H9 (cell line): ENCODE measurements around the gene ITSN1. TPM values are rescaled to one million over a fixed set of nuclear protein-coding genes. Genes with fewer than 3 reads are reported as not detected.

Experiments used
- DNase-seq: peaks from one replicate; pipeline ENCODE4 v3.0.0-alpha.2; 2017
- H2AFZ ChIP-seq: one replicate; pipeline ENCODE4 v1.6.1; 2013; ENCODE audit warnings: mild to moderate bottlenecking, low read length, control low read depth, moderate library complexity
- H2AK5ac ChIP-seq: 2 replicates; pipeline ENCODE4 v1.6.1; 2013; ENCODE audit warnings: low read length, control low read depth, mixed read lengths; ENCODE audit not compliant: insufficient read length
- H2BK120ac ChIP-seq: one replicate; pipeline ENCODE4 v1.6.1; 2013; ENCODE audit warnings: low read depth, mild to moderate bottlenecking, low read length, control low read depth, inconsistent platforms; ENCODE audit not compliant: poor library complexity, severe bottlenecking
- H2BK12ac ChIP-seq: 2 replicates; pipeline ENCODE4 v1.6.1; 2013; ENCODE audit warnings: low read length, control low read depth, mixed read lengths, low read depth; ENCODE audit not compliant: insufficient read length
- H2BK15ac ChIP-seq: 2 replicates; pipeline ENCODE4 v1.6.1; 2013; ENCODE audit warnings: low read depth, low read length, control low read depth
- H2BK20ac ChIP-seq: one replicate; pipeline ENCODE4 v1.6.1; 2013; ENCODE audit warnings: low read depth, mild to moderate bottlenecking, low read length, control low read depth, inconsistent platforms; ENCODE audit not compliant: poor library complexity, severe bottlenecking
- H2BK5ac ChIP-seq: 2 replicates; pipeline ENCODE4 v1.6.1; 2013; ENCODE audit warnings: low read length, control low read depth, mixed read lengths; ENCODE audit not compliant: insufficient read length
- H3K14ac ChIP-seq: 2 replicates; pipeline ENCODE4 v1.6.1; 2013; ENCODE audit warnings: low read length, control low read depth; ENCODE audit not compliant: insufficient read depth
- H3K18ac ChIP-seq: 2 replicates; pipeline ENCODE4 v1.6.1; 2013; ENCODE audit warnings: low read depth, mild to moderate bottlenecking, mixed read lengths, low read length, control low read depth; ENCODE audit not compliant: insufficient read length
- H3K23ac ChIP-seq: 2 replicates; pipeline ENCODE4 v1.6.1; 2013; ENCODE audit warnings: low read length, control low read depth, mixed read lengths, low read depth; ENCODE audit not compliant: insufficient read length
- H3K23me2 ChIP-seq: 2 replicates; pipeline ENCODE4 v1.6.1; 2013; ENCODE audit warnings: low read depth, mild to moderate bottlenecking, mixed read lengths, low read length, control low read depth; ENCODE audit not compliant: insufficient read length, poor library complexity, severe bottlenecking
- H3K27ac ChIP-seq: 2 replicates; pipeline ENCODE4 v1.5.1; 2013; ENCODE audit warnings: low read length, control low read depth, mixed read lengths, low read depth; ENCODE audit not compliant: insufficient read length
- H3K27me3 ChIP-seq: 2 replicates; pipeline ENCODE4 v1.6.1; 2013; ENCODE audit warnings: low read length, control low read depth, inconsistent platforms; ENCODE audit not compliant: insufficient read depth
- H3K4ac ChIP-seq: 2 replicates; pipeline ENCODE4 v1.6.1; 2013; ENCODE audit warnings: low read depth, mild to moderate bottlenecking, control low read depth, inconsistent platforms, low read length, moderate library complexity
- H3K4me1 ChIP-seq: 2 replicates; pipeline ENCODE4 v1.6.1; 2013; ENCODE audit warnings: low read length, control low read depth, inconsistent platforms; ENCODE audit not compliant: insufficient read depth
- H3K4me2 ChIP-seq: 2 replicates; pipeline ENCODE4 v1.6.1; 2013; ENCODE audit warnings: low read length, control low read depth, mixed read lengths; ENCODE audit not compliant: insufficient read length, insufficient read depth
- H3K56ac ChIP-seq: 2 replicates; pipeline ENCODE4 v1.6.1; 2013; ENCODE audit warnings: low read depth, mild to moderate bottlenecking, mixed read lengths, low read length, control low read depth; ENCODE audit not compliant: insufficient read length
- H3K79me1 ChIP-seq: 2 replicates; pipeline ENCODE4 v1.6.1; 2013; ENCODE audit warnings: low read depth, mild to moderate bottlenecking, moderate library complexity, low read length, control low read depth, inconsistent platforms; ENCODE audit not compliant: insufficient read depth, poor library complexity, severe bottlenecking
- H3K79me2 ChIP-seq: 2 replicates; pipeline ENCODE4 v1.6.1; 2013; ENCODE audit warnings: low read length, control low read depth, inconsistent platforms; ENCODE audit not compliant: insufficient read depth
- H3K9ac ChIP-seq: 2 replicates; pipeline ENCODE4 v1.6.1; 2013; ENCODE audit warnings: low read length, control low read depth, mixed read lengths; ENCODE audit not compliant: insufficient read length; ENCODE audit errors: extremely low read depth
- H3K9me3 ChIP-seq: one replicate; pipeline ENCODE4 v1.6.1; 2013; ENCODE audit warnings: low read depth, low read length, inconsistent platforms; ENCODE audit not compliant: control insufficient read depth
- H3T11ph ChIP-seq: one replicate; pipeline ENCODE4 v1.6.1; 2013; ENCODE audit warnings: mild to moderate bottlenecking, low read length, control low read depth, inconsistent platforms
- H4K20me1 ChIP-seq: one replicate; pipeline ENCODE4 v1.6.1; 2013; ENCODE audit not compliant: control insufficient read depth, insufficient read length, insufficient read depth
- H4K5ac ChIP-seq: 2 replicates; pipeline ENCODE4 v1.6.1; 2013; ENCODE audit warnings: low read depth, mild to moderate bottlenecking, mixed read lengths, low read length, control low read depth; ENCODE audit not compliant: insufficient read length
- H4K8ac ChIP-seq: replicated peaks from 2 replicates; pipeline ENCODE4 v1.6.1; 2013; ENCODE audit warnings: low read length, control low read depth, mixed read lengths, low read depth; ENCODE audit not compliant: insufficient read length
- H4K91ac ChIP-seq: 2 replicates; pipeline ENCODE4 v1.6.1; 2013; ENCODE audit warnings: low read depth, mild to moderate bottlenecking, moderate library complexity, mixed read lengths, low read length, control low read depth; ENCODE audit not compliant: insufficient read length
- H3K27ac Mint-ChIP-seq, 3 experiments: 2 replicates in 2 of 3; 3 replicates in 1 of 3; pipeline ENCODE4 v1.8.0; 2020 to 2021; ENCODE audit warnings: mixed read lengths in 3 of 3, mild to moderate bottlenecking in 1 of 3, moderate library complexity in 1 of 3
- H3K27me3 Mint-ChIP-seq: 2 replicates; pipeline ENCODE4 v1.8.0; 2021; ENCODE audit warnings: low read depth, mild to moderate bottlenecking, moderate library complexity, mixed read lengths
- H3K36me3 Mint-ChIP-seq, 3 experiments: 2 replicates in 2 of 3; 3 replicates in 1 of 3; pipeline ENCODE4 v1.8.0; 2020 to 2021; ENCODE audit warnings: low read depth in 3 of 3, mixed read lengths in 3 of 3; ENCODE audit not compliant: insufficient read depth in 1 of 3
- H3K4me1 Mint-ChIP-seq, 2 experiments: 2 replicates each; pipeline ENCODE4 v1.8.0; 2020; ENCODE audit warnings: mixed read lengths in 2 of 2
- H3K4me3 Mint-ChIP-seq, 2 experiments: 2 replicates in 1 of 2; 3 replicates in 1 of 2; pipeline ENCODE4 v1.8.0; 2020 to 2021; ENCODE audit warnings: mild to moderate bottlenecking in 2 of 2, mixed read lengths in 2 of 2, moderate library complexity in 1 of 2
- H3K9me3 Mint-ChIP-seq, 2 experiments: 2 replicates in 1 of 2; 3 replicates in 1 of 2; pipeline ENCODE4 v1.8.0; 2020; ENCODE audit warnings: mild to moderate bottlenecking in 2 of 2, mixed read lengths in 2 of 2, moderate library complexity in 1 of 2
- CTCF ChIP-seq: fragments of 200-600 bp; sonication (generic); conservative IDR thresholded peaks from 3 replicates; pipeline ENCODE4 v1.8.0; 2021; ENCODE audit warnings: antibody characterized with exemption, mild to moderate bottlenecking
- WGBS: extraction: QIAGEN DNeasy Blood & Tissue Kit; methylation state at CpG from one replicate; pipeline ENCODE4 v1.1.7; 2013; ENCODE audit warnings: missing lambda C conversion rate, low lambda C conversion rate, mixed read lengths; ENCODE audit not compliant: insufficient read length; ENCODE audit errors: extremely low coverage; 5-methylcytosine and 5-hydroxymethylcytosine counted together
- total RNA-seq: library from RNA; stranded (reverse); gene quantifications from 2 replicates; pipeline ENCODE4 v1.2.1, GENCODE V29; 2021

The ITSN1 gene
- total RNA-seq, 1 experiment from 2014 or later: 94.2 TPM

GRCh38 chr21:33892853-33893252 lies 250.6 kb downstream of the ITSN1 start:
- no peak overlapping the region for H2BK5ac ChIP-seq
- peaks cover 3% of the 10 kb centered on the region for H4K20me1 ChIP-seq
- no peak overlapping the region for H3K4ac ChIP-seq
- peaks cover 23 to 28% of the 10 kb centered on the region in 2 experiments for H3K4me1 Mint-ChIP-seq
- no peak overlapping the region for H2AFZ ChIP-seq
- H3K36me3 Mint-ChIP-seq: no peaks in the 10 kb centered on the region
- no peak overlapping the region for H3K56ac ChIP-seq
- no peak overlapping the region for H2BK20ac ChIP-seq
- H2BK12ac ChIP-seq: no peak overlapping the region
- WGBS: no CpG with 5 or more reads among the region's 8 CpGs
- H3K27me3 Mint-ChIP-seq: peaks cover 5% of the 10 kb centered on the region
- H4K5ac ChIP-seq: no peak overlapping the region
- H3K79me1 ChIP-seq: no peaks in the 10 kb centered on the region
- no peak overlapping the region for H4K8ac ChIP-seq
- H3K9me3 Mint-ChIP-seq: peaks cover 2 to 10% of the 10 kb centered on the region in 2 experiments; a peak in 2 of 5 replicates
- H3K9me3 ChIP-seq: no peaks in the 10 kb centered on the region
- H3K27ac Mint-ChIP-seq: no peak overlapping the region
- no peak overlapping the region for H2BK120ac ChIP-seq
- peak; percentile 90 for DNase-seq
- no peak overlapping the region for H3T11ph ChIP-seq
- no peak overlapping the region for H3K4me2 ChIP-seq
- no peak overlapping the region for H3K18ac ChIP-seq
- no peak overlapping the region for H2AK5ac ChIP-seq
- H3K79me2 ChIP-seq: no peaks in the 10 kb centered on the region
- no peak overlapping the region for H3K9ac ChIP-seq
- H3K27ac ChIP-seq: no peak overlapping the region
- H3K23ac ChIP-seq: no peak overlapping the region
- peak; percentile 69 for TF ChIP-seq CTCF
- no peak overlapping the region for H4K91ac ChIP-seq
- H3K23me2 ChIP-seq: no peaks in the 10 kb centered on the region
- no peaks in the 10 kb centered on the region; the same call in none of the 2 replicates for H3K4me1 ChIP-seq
- no peak overlapping the region for H3K4me3 Mint-ChIP-seq
- no peak overlapping the region for H3K14ac ChIP-seq
- H2BK15ac ChIP-seq: no peak overlapping the region
- no peaks in the 10 kb centered on the region for H3K27me3 ChIP-seq
